GM15510 (cell line): ENCODE results near the gene PANX2.

Experiments
- POLR2A ChIP-seq: IDR thresholded peaks from 3 replicates; pipeline ENCODE4 v1.6.1; 2011; ENCODE audit warnings: borderline replicate concordance; ENCODE audit not compliant: insufficient read length; ENCODE audit errors: extremely low read depth

Gene PANX2

GRCh38 chr22:50170453-50171318 lies at the start of gene PANX2:
Gene PANX2 (plus strand): TSS chr22:50170731. CDS start chr22:50170731, 0 bp downstream.
- no peak for TF ChIP-seq POLR2A

- TF ChIP-seq POLR2A = no peak
Observed at GRCh38 chr22:50121202-50121740, 49.3 kb upstream of the PANX2 start.

GRCh38 chr22:50123119-50123518 lies 47.4 kb upstream of the PANX2 start:
- no peak for TF ChIP-seq POLR2A

- TF ChIP-seq POLR2A = no peak
Observed at GRCh38 chr22:50125029-50125428, 45.5 kb upstream of the PANX2 start.

GRCh38 chr22:50129121-50129736 lies 41.3 kb upstream of the PANX2 start:
- TF ChIP-seq POLR2A = no peak

- no peak for TF ChIP-seq POLR2A
Observed at GRCh38 chr22:50131894-50132293, 38.6 kb upstream of the PANX2 start.

- no peak for TF ChIP-seq POLR2A
Observed at GRCh38 chr22:50134481-50134880, 36.0 kb upstream of the PANX2 start.

- no peak for TF ChIP-seq POLR2A
Observed at GRCh38 chr22:50136581-50137015, 33.9 kb upstream of the PANX2 start.

- TF ChIP-seq POLR2A = no peak
Observed at GRCh38 chr22:50138041-50138440, 32.5 kb upstream of the PANX2 start.

- TF ChIP-seq POLR2A = no peak
Observed at GRCh38 chr22:50138988-50139387, 31.5 kb upstream of the PANX2 start.

GRCh38 chr22:50139843-50140415 lies 30.6 kb upstream of the PANX2 start:
- no peak for TF ChIP-seq POLR2A

GRCh38 chr22:50140615-50141014 lies 29.9 kb upstream of the PANX2 start:
- no peak for TF ChIP-seq POLR2A

GRCh38 chr22:50141462-50141861 lies 29.1 kb upstream of the PANX2 start:
- TF ChIP-seq POLR2A = no peak

GRCh38 chr22:50141891-50142363 lies 28.6 kb upstream of the PANX2 start:
- TF ChIP-seq POLR2A = no peak

GRCh38 chr22:50143096-50143495 lies 27.4 kb upstream of the PANX2 start:
- TF ChIP-seq POLR2A = no peak
